Left kidney (tissue), 8 donors: ENCODE results near the gene FAM234B. TPM values are rescaled to one million over a fixed set of nuclear protein-coding genes. Genes with fewer than 3 reads are reported as not detected.

Source experiments
- DNase-seq: peaks from one replicate; pipeline ENCODE4 v3.0.0-alpha.2; 2013
- long read RNA-seq, 8 donors: transcript quantifications; one replicate each; lab custom pipeline, GENCODE V29; 2026
- polyA plus RNA-seq: library from polyadenylated mRNA; unstranded; fragments of 120-200 nt; gene quantifications from one replicate; pipeline ENCODE4 v1.2.1, GENCODE V29; 2013; ENCODE audit not compliant: insufficient read length

The FAM234B gene
- 13.0 TPM for polyA plus RNA-seq
- long read RNA-seq, donor 1, full-length matches to known transcripts, result 1 of 1 reads
- long read RNA-seq, donor 1, partial matches to known transcripts, result 0 of 1 reads
- long read RNA-seq, donor 1, other reads (novel, unspliced or antisense), result 0 of 1 reads
- long read RNA-seq, donor 2, result 0 reads
- long read RNA-seq, donor 3, result 0 reads
- long read RNA-seq, donor 4, result 0 reads
- long read RNA-seq, donor 5, result 0 reads
- long read RNA-seq, donor 6, result 0 reads
- long read RNA-seq, donor 7, full-length matches to known transcripts, result 2 of 2 reads
- long read RNA-seq, donor 7, partial matches to known transcripts, result 0 of 2 reads
- long read RNA-seq, donor 7, other reads (novel, unspliced or antisense), result 0 of 2 reads
- long read RNA-seq, donor 8, full-length matches to known transcripts, result 1 of 1 reads
- long read RNA-seq, donor 8, partial matches to known transcripts, result 0 of 1 reads
- long read RNA-seq, donor 8, other reads (novel, unspliced or antisense), result 0 of 1 reads

- DNase-seq, result peak; percentile 63
These were observed at the start of gene FAM234B for GRCh38 chr12:13044002-13044905. FAM234B (plus strand) TSS chr12:13044381; CDS start chr12:13044404, 23 bp downstream.

GRCh38 chr12:12995088-12995487 lies 49.1 kb upstream of the FAM234B start:
- DNase-seq, result no peak

- no peak for DNase-seq
These were observed 48.0 kb upstream of the FAM234B start for GRCh38 chr12:12996209-12996608.

- DNase-seq, result no peak
These were observed 47.0 kb upstream of the FAM234B start for GRCh38 chr12:12997156-12997555.

- DNase-seq, result no peak
These were observed 46.4 kb upstream of the FAM234B start for GRCh38 chr12:12997734-12998133.

- DNase-seq, result no peak
These were observed 45.9 kb upstream of the FAM234B start for GRCh38 chr12:12998248-12998647.

GRCh38 chr12:12999271-12999958 lies 44.8 kb upstream of the FAM234B start:
- no peak for DNase-seq

GRCh38 chr12:12999959-13000615 lies 44.1 kb upstream of the FAM234B start, which contains the start of gene HEBP1:
HEBP1 (minus strand) TSS chr12:13000265; CDS start chr12:13000114, 151 bp downstream.
- peak; percentile 88 for DNase-seq

GRCh38 chr12:13000616-13000924 lies 43.6 kb upstream of the FAM234B start:
- DNase-seq, result no peak

GRCh38 chr12:13000925-13001774 lies 43.0 kb upstream of the FAM234B start:
- DNase-seq, result peak; percentile 60

GRCh38 chr12:13001775-13002040 lies 42.5 kb upstream of the FAM234B start:
- no peak for DNase-seq

GRCh38 chr12:13002301-13003097 lies 41.7 kb upstream of the FAM234B start:
- DNase-seq, result no peak

GRCh38 chr12:13004361-13004760 lies 39.8 kb upstream of the FAM234B start:
- no peak for DNase-seq

- DNase-seq, result no peak
These were observed 39.2 kb upstream of the FAM234B start for GRCh38 chr12:13004986-13005385.

GRCh38 chr12:13005649-13006048 lies 38.5 kb upstream of the FAM234B start:
- no peak for DNase-seq

- DNase-seq, result no peak
These were observed 36.5 kb upstream of the FAM234B start for GRCh38 chr12:13007496-13008233.

- no peak for DNase-seq
These were observed 35.3 kb upstream of the FAM234B start for GRCh38 chr12:13008741-13009380.

- no peak for DNase-seq
These were observed 33.1 kb upstream of the FAM234B start for GRCh38 chr12:13011098-13011497.

- DNase-seq, result no peak
These were observed 21.3 kb upstream of the FAM234B start for GRCh38 chr12:13022851-13023271.
